GM18517 (cell line): ENCODE measurements around the gene RASA3.
"Not testable (repeated sequence)": the region's sequence is repeated elsewhere in the genome, so short reads cannot be mapped to it uniquely, and the experiment has no call there.

Source experiments
- ATAC-seq: cut with Tn5 transposase; IDR thresholded peaks from one replicate; pipeline ENCODE4 v1.9.1; 2021; ENCODE audit warnings: mild to moderate bottlenecking, moderate library complexity; ENCODE audit not compliant: unreplicated experiment

RASA3 gene

DNA sequence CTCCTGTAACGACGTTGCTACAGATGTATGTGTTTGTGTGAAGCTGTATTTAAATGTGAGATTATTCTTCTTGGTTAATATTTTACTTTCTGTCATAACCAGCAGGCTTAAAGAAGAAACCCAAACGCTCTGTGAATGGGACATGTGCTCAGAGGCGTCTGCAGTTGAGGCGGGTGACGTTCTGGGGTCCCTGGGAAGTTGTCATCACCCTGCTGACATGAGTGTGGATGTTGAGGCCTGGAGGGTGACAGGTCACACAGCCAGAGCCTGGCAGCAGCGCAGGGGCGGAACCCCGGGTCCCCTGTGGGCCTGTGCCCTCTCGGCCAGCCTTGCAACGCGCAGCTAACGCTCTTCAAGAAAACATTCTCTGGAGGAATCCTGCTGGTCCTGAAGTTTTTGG, 16.6 kb downstream of the RASA3 start:
- ATAC-seq: no peak

- ATAC-seq: no peak
Observed at GRCh38 chr13:114115191-114115671, 17.2 kb downstream of the RASA3 start.

- ATAC-seq: not testable (repeated sequence)
Observed at GRCh38 chr13:114114666-114115065, 17.8 kb downstream of the RASA3 start.

DNA sequence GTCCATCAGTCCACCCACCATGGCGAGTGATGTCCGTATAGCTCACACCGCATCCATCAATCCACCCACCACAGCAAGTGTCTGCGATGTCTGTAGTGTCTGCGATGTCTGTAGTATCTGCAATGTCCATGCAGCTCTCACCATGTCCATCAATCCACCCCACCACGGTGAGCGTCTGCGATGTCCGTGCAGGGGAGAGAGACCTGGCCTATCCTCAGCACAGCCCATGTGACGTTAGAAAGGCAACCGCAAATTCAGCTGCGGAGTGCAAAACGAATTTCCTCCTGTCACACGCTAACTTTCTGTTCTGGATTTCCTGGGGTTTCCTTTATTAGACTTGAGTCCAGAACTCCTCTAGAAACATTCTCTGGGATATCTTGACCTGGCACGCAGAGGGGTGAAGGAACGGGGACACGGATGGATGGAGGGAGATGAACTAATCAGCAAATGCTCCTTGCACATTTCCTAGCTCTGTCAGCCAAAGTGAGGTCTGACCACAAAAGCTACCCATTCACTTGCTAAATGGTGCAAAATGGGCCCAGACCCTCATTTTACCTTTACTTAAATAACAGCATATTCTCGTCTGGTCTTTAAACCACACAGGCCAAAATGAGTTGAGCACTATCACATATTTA, 18.3 kb downstream of the RASA3 start:
- ATAC-seq: no peak

DNA sequence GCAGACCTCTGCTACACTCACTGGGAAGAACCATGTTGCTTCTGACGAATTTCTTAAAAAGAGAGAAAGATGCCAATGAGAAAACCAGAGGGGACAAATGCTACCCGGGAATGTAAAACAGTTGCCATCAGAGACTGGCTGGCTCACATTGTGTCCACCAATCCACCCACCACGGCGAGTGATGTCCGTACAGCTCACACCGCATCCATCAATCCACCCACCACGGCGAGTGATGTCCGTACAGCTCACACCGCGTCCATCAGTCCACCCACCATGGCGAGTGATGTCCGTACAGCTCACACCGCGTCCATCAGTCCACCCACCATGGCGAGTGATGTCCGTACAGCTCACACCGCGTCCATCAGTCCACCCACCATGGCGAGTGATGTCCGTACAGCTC, 19.0 kb downstream of the RASA3 start:
- ATAC-seq: not testable (repeated sequence)

- ATAC-seq: no peak
Observed at GRCh38 chr13:114112826-114113322, 19.5 kb downstream of the RASA3 start.

- ATAC-seq: no peak
Observed at GRCh38 chr13:114112231-114112825, 20.1 kb downstream of the RASA3 start.

DNA sequence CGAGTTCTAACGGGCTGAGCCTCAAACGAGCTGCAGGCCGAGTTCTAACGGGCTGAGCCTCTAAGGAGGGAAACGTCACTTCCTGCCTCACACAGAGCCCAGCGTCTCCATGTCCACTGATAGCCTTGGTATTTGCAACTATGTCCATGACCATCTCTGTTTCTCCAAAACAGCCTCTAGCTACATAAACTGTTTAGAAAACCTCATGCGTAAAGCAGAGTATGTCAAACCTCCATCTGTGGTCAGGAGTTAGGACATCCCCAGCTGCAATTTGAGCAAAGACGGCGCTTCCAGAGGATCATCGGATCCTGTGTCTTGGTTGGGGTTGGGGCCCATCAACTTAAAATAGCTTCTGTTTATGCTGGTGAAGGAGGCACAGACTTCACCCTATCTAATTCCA, 20.8 kb downstream of the RASA3 start:
- no peak for ATAC-seq

DNA sequence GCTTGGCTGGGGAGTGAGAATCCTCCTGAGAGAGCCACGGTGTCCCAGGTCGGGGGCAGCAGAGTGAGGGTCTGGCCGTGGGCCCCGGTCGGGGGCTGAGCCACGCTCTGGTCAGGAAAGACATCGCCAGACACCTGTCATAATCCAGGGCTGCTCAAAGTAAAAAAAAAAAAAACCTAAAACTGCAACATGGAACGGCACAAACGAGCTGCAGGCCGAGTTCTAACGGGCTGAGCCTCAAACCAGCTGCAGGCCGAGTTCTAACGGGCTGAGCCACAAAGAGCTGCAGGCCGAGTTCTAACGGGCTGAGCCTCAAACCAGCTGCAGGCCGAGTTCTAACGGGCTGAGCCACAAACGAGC, 21.6 kb downstream of the RASA3 start:
- ATAC-seq: not testable (repeated sequence)

- no peak for ATAC-seq
Observed at GRCh38 chr13:114110091-114110829, 22.2 kb downstream of the RASA3 start.

DNA sequence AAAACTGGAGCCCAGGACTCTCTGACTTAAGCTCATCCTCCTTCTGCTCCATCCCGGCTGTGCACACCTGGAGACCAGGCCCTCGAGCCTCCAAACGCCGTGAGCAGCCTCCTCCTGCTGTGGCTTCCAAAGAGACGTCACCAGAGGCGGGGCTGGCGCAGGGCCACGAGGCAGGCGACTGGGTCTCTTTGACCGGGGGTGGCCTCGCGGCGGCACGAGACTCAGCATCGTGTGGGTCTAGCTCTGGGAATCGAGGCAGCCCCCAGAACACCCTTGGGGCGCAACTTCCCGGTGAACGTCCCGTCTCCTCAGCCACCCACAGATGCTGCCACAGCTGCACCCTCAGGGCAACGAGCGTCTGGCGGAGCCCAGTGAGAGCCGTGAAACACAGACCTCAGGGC, 22.8 kb downstream of the RASA3 start:
- no peak for ATAC-seq

- ATAC-seq: no peak
Observed at GRCh38 chr13:114108894-114109293, 23.5 kb downstream of the RASA3 start.

- ATAC-seq: no peak
Observed at GRCh38 chr13:114108141-114108761, 24.2 kb downstream of the RASA3 start.

- no peak for ATAC-seq
Observed at GRCh38 chr13:114107686-114108081, 24.7 kb downstream of the RASA3 start.

- no peak for ATAC-seq
Observed at GRCh38 chr13:114106991-114107685, 25.3 kb downstream of the RASA3 start.

DNA sequence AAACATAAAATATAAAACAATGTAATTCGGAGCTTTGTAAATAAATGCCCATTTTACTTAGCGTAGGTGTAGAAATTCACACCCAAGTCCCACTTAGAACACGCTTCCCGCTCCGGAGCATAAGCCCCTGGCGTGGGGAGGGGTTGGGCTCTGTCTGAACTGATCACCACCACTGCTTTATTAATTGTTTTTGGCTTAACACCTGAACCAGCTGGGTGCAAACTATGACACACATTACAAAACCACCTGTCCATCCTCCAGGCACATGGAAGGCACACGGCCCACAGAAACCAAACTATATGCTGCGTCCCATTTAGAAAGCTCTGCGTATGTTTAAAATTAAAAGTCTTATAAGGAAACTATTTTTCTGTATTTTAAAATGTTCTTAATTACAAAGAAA, 25.9 kb downstream of the RASA3 start:
- ATAC-seq: no peak

DNA sequence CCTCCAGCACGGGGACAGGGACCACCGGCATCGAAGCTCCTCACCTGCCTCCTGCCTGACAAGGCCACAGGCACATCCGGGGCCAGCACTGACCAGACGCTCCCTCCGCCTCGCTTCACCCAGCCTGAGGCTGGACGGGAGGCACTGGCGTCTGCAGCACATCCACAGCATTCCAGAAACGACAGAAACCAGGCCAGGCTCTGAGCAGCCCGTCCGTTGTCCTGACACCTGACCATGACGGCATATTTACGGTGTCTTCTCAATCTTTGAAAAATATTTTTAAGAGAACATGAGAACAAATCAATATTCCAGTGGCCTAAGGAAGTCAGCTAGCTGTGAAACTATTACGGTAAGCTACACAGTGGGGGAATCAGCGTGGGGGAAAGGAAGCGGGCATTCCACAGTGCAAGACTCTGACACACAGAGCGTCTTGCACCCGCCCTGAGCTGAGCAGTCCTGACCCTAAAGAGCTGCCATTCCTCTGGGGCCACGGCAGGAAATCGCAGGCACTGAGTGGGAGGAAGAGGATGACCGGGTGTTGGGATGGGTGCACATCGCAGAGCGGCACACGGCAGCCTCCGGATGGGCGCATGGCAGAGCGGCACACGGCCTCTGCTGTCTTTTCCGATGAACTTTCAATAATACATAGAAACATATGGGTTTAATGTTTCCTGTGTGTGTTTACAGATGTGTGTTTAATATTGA, 26.8 kb downstream of the RASA3 start:
- no peak for ATAC-seq

GRCh38 chr13:114104655-114105520, 27.5 kb downstream of the RASA3 start:
- ATAC-seq: no peak
